22Rv1 (cell line): ENCODE measurements around the gene PTPRC.

Experiments
- ZFX ChIP-seq: fragments of 450-650 bp; IDR thresholded peaks from 2 replicates; pipeline ENCODE4 v1.6.1; 2017; ENCODE audit warnings: antibody characterized with exemption, borderline replicate concordance
- TF ChIP-seq, protein P1 (sequence below): fragments of 450-650 bp; IDR thresholded peaks from 2 replicates; pipeline ENCODE4 v1.5.1; 2017; ENCODE audit warnings: mild to moderate bottlenecking

GRCh38 chr1:198691063-198691462 lies 52.2 kb downstream of the PTPRC start:
- TF ChIP-seq, protein P1, sequence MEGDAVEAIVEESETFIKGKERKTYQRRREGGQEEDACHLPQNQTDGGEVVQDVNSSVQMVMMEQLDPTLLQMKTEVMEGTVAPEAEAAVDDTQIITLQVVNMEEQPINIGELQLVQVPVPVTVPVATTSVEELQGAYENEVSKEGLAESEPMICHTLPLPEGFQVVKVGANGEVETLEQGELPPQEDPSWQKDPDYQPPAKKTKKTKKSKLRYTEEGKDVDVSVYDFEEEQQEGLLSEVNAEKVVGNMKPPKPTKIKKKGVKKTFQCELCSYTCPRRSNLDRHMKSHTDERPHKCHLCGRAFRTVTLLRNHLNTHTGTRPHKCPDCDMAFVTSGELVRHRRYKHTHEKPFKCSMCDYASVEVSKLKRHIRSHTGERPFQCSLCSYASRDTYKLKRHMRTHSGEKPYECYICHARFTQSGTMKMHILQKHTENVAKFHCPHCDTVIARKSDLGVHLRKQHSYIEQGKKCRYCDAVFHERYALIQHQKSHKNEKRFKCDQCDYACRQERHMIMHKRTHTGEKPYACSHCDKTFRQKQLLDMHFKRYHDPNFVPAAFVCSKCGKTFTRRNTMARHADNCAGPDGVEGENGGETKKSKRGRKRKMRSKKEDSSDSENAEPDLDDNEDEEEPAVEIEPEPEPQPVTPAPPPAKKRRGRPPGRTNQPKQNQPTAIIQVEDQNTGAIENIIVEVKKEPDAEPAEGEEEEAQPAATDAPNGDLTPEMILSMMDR = no peak
- no peak for TF ChIP-seq ZFX
